Subcutaneous adipose tissue (tissue), 4 donors: ENCODE data around the gene MYO7B. TPM values are rescaled to one million over a fixed set of nuclear protein-coding genes. Genes with fewer than 3 reads are reported as not detected.

Experiments used
- CTCF ChIP-seq: fragments of 450-650 bp; IDR thresholded peaks from one replicate; pipeline ENCODE4 v1.5.1; 2016; ENCODE audit warnings: low read depth, mild to moderate bottlenecking, control low read depth, antibody characterized with exemption, moderate library complexity
- total RNA-seq, 4 donors: library from RNA; depleted of rRNA; stranded (reverse); fragments of >200 nt; gene quantifications; one replicate each; pipeline ENCODE4 v1.1.0, GENCODE V29; 2016

MYO7B gene
- total RNA-seq, 4 donors from 2014 or later = 0.49 to 0.57 (median 0.51) TPM; not detected in 1

- TF ChIP-seq CTCF = no peak
These were observed 122.7 kb downstream of the MYO7B start for GRCh38 chr2:127658146-127658545.

- TF ChIP-seq CTCF = no peak
These were observed 123.3 kb downstream of the MYO7B start for GRCh38 chr2:127658641-127659407.

- TF ChIP-seq CTCF = no peak
These were observed 124.2 kb downstream of the MYO7B start for GRCh38 chr2:127659408-127660290.

GRCh38 chr2:127660291-127660578, 124.8 kb downstream of the MYO7B start:
- no peak for TF ChIP-seq CTCF

- TF ChIP-seq CTCF = no peak
These were observed 125.7 kb downstream of the MYO7B start for GRCh38 chr2:127661072-127661649.

- no peak for TF ChIP-seq CTCF
These were observed 126.5 kb downstream of the MYO7B start for GRCh38 chr2:127661949-127662510.
